ENCODE results near the gene GOLPH3. TPM values are rescaled to one million over a fixed set of nuclear protein-coding genes. Genes with fewer than 3 reads are reported as not detected.

GOLPH3 gene
- total and polyA plus RNA-seq, 2 of the 8 experiments (the other 6 are each of a cell fraction or from before 2014, with no cell fraction given) = 53.7 to 93.6 TPM

GRCh38 chr5:32168460-32169033 lies 5.6 kb downstream of the GOLPH3 start:
- DNase-seq (ENCODE audit: low read depth in 1 of 2, low spot score in 2 of 2) (no peak), FAIRE-seq (no peak)
- Histone ChIP-seq H3K4me2 (ENCODE audit: insufficient read depth in 1 of 2, low read depth in 2 of 2, low read length in 2 of 2) (no peak overlapping the region), H3K27ac (ENCODE audit: low read depth, low read length) (no peak overlapping the region), H2AFZ (ENCODE audit: low read length) (no peak overlapping the region), H3K4me3 (ENCODE audit: extremely low read depth in 1 of 4, insufficient read depth in 2 of 4, low read depth in 3 of 4, low read length in 4 of 4) (no peak overlapping the region), H3K23ac (ENCODE audit: insufficient read length) (no peak overlapping the region), H3K9ac (replicated peaks in 1 of 4; ENCODE audit: extremely low read depth in 1 of 4, low read depth in 3 of 4, low read length in 3 of 4) (no peak overlapping the region), H3K79me1 (ENCODE audit: low read depth, low read length) (peaks cover 2% of the 10 kb centered on the region), H2BK20ac (ENCODE audit: low read length) (no peak overlapping the region), H3K27me3 (replicated peaks in 1 of 4; ENCODE audit: control insufficient read depth in 3 of 4, extremely low read depth in 1 of 4, insufficient read depth in 3 of 4, low read length in 3 of 4) (no peaks in the 10 kb centered on the region), H3K14ac (ENCODE audit: insufficient read length) (no peak overlapping the region), H3K56ac (replicated peaks; ENCODE audit: insufficient read length, low read depth, low read length) (no peak overlapping the region), H2BK12ac (ENCODE audit: low read depth, low read length) (no peak overlapping the region), H4K20me1 (replicated peaks in 1 of 2; ENCODE audit: control insufficient read depth in 1 of 2, insufficient read depth in 2 of 2, low read length in 2 of 2) (peaks cover 1 to 2% of the 10 kb centered on the region in 2 experiments), H3K79me2 (ENCODE audit: control insufficient read depth in 1 of 2, insufficient read depth in 2 of 2, low read length in 2 of 2) (peaks cover 33 to 97% of the 10 kb centered on the region in 2 experiments), H3K36me3 (ENCODE audit: control insufficient read depth in 2 of 4, insufficient read depth in 4 of 4, low read length in 3 of 4) (peaks cover 9 to 58% (median 19%) of the 10 kb centered on the region in 4 experiments; a peak in 7 of 8 replicates), H4K91ac (replicated peaks; ENCODE audit: insufficient read length, low read length) (no peak overlapping the region), H3K23me2 (ENCODE audit: low read depth, low read length) (no peaks in the 10 kb centered on the region), H2BK15ac (ENCODE audit: low read length) (no peak overlapping the region), H3K4me1 (replicated peaks in 1 of 4; ENCODE audit: control insufficient read depth in 3 of 4, insufficient read depth in 4 of 4, low read length in 3 of 4) (no peaks in the 10 kb centered on the region), H2AK5ac (ENCODE audit: low read depth, low read length) (no peak overlapping the region), H2BK120ac (replicated peaks; ENCODE audit: low read depth, low read length) (no peak overlapping the region), H4K8ac (ENCODE audit: extremely low read depth, insufficient read depth, low read length) (no peak overlapping the region), H4K5ac (ENCODE audit: insufficient read length, low read depth, low read length) (no peak overlapping the region), H3K4ac (replicated peaks; ENCODE audit: insufficient read length, low read depth, low read length) (no peak overlapping the region), H3K18ac (ENCODE audit: extremely low read depth, low read length) (no peak overlapping the region), H3K9me3 (ENCODE audit: insufficient read depth in 2 of 2, low read depth in 1 of 2, low read length in 1 of 2) (no peaks in the 10 kb centered on the region), H2BK5ac (ENCODE audit: low read depth, low read length) (no peak overlapping the region)
- ChIA-PET CTCF (ENCODE audit: partially characterized antibody) (interaction anchor here (0.6 to 1.5 kb wide), 3 partner anchors 9 to 197 kb away, joined by 3 to 5 read pairs (median 4); no protein-coding TSS in a partner anchor), POLR2A (ENCODE audit: partially characterized antibody) (interaction anchor here (0.8 to 3.3 kb wide), 4 partner anchors 12 to 73 kb away, joined by 3 to 14 read pairs (median 4); no protein-coding TSS in a partner anchor)
- WGBS, 2 experiments (ENCODE audit: extremely low coverage in 1 of 2, insufficient coverage in 1 of 2, insufficient read length in 1 of 2, insufficient replicate concordance in 2 of 2, low coverage in 1 of 2, low lambda C conversion rate in 2 of 2, missing lambda C conversion rate in 1 of 2) = 90% methylated on average over 9 of the region's 9 CpGs; no CpG with 5 or more reads in 1 of the 2 experiments
- TF ChIP-seq E2F6 (IDR thresholded peaks at IDR 0.05) (no peak), CHD2 (IDR thresholded peaks at IDR 0.05; ENCODE audit: low read length) (no peak), CTCF (IDR thresholded peaks at IDR 0.05; ENCODE audit: control extremely low read depth in 1 of 3, insufficient read depth in 1 of 3, low read depth in 1 of 3, low read length in 3 of 3) (no peak), TAF1 (IDR thresholded peaks at IDR 0.05; ENCODE audit: low read depth, low read length) (no peak), JUN (IDR thresholded peaks at IDR 0.05; ENCODE audit: low read depth, low read length) (no peak), GABPA (IDR thresholded peaks at IDR 0.05; ENCODE audit: borderline replicate concordance, insufficient read depth, low read length) (no peak), CHD1 (IDR thresholded peaks at IDR 0.05; ENCODE audit: low read depth, low read length) (no peak), SRF (IDR thresholded peaks at IDR 0.05; ENCODE audit: low read depth, low read length) (no peak), BRCA1 (IDR thresholded peaks at IDR 0.05; ENCODE audit: low read depth, low read length) (no peak)

Data from H1 (cell line).